HG03460 (cell line): ENCODE data around the gene PLK4.

ENCODE experiments used
- ATAC-seq: cut with Tn5 transposase; IDR thresholded peaks from one replicate; pipeline ENCODE4 v1.9.1; 2021; ENCODE audit not compliant: unreplicated experiment

PLK4 gene

GRCh38 chr4:127880763-127881562, at the start of gene PLK4:
Gene PLK4 (plus strand): TSS chr4:127880893. CDS start chr4:127881135, 242 bp downstream.
- ATAC-seq = peak; percentile 94

- peak; percentile 72 for ATAC-seq
Observed at GRCh38 chr4:127832585-127832984, 48.1 kb upstream of the PLK4 start.

GRCh38 chr4:127843704-127844600, 36.7 kb upstream of the PLK4 start:
- no peak for ATAC-seq

GRCh38 chr4:127844601-127845116, 36.0 kb upstream of the PLK4 start:
- ATAC-seq = no peak

- ATAC-seq = no peak
Observed at GRCh38 chr4:127846061-127846460, 34.6 kb upstream of the PLK4 start.

GRCh38 chr4:127846765-127847164, 33.9 kb upstream of the PLK4 start:
- no peak for ATAC-seq

GRCh38 chr4:127849505-127850234, 31.0 kb upstream of the PLK4 start:
- no peak for ATAC-seq

- ATAC-seq = no peak
Observed at GRCh38 chr4:127852661-127853060, 28.0 kb upstream of the PLK4 start.

GRCh38 chr4:127856196-127856812, 24.4 kb upstream of the PLK4 start:
- ATAC-seq = no peak

- peak; percentile 81 for ATAC-seq
Observed at GRCh38 chr4:127856813-127857447, 23.8 kb upstream of the PLK4 start.

- no peak for ATAC-seq
Observed at GRCh38 chr4:127857641-127858040, 23.1 kb upstream of the PLK4 start.

- no peak for ATAC-seq
Observed at GRCh38 chr4:127868196-127868595, 12.5 kb upstream of the PLK4 start.

- no peak for ATAC-seq
Observed at GRCh38 chr4:127870281-127870680, 10.4 kb upstream of the PLK4 start.

- no peak for ATAC-seq
Observed at GRCh38 chr4:127870688-127871087, 10.0 kb upstream of the PLK4 start.

- no peak for ATAC-seq
Observed at GRCh38 chr4:127875791-127876190, 4.9 kb upstream of the PLK4 start.

GRCh38 chr4:127881563-127881864, 821 bp downstream of the PLK4 start:
- ATAC-seq = peak; percentile 34

GRCh38 chr4:127888559-127888958, 7.9 kb downstream of the PLK4 start:
- ATAC-seq = no peak

GRCh38 chr4:127889903-127890302, 9.2 kb downstream of the PLK4 start:
- ATAC-seq = no peak

GRCh38 chr4:127896069-127896468, 15.4 kb downstream of the PLK4 start:
- ATAC-seq = no peak

GRCh38 chr4:127896528-127896927, 15.8 kb downstream of the PLK4 start:
- no peak for ATAC-seq
